Esophagus (tissue), 2 donors: Measurements from ENCODE around the gene LMAN2L. TPM values are rescaled to one million over a fixed set of nuclear protein-coding genes. Genes with fewer than 3 reads are reported as not detected.
"Not testable (repeated sequence)": the region's sequence is repeated elsewhere in the genome, so short reads cannot be mapped to it uniquely, and the experiment has no call there.

ENCODE experiments used
- H3K27ac ChIP-seq, 2 donors: one replicate each; pipeline ENCODE4 v1.5.1; 2013; ENCODE audit warnings: low read depth in 2 of 2, mild to moderate bottlenecking in 2 of 2, inconsistent platforms in 1 of 2, low read length in 1 of 2, moderate library complexity in 1 of 2
- H3K27me3 ChIP-seq, 2 donors: one replicate each; pipeline ENCODE4 v1.6.1; 2013; ENCODE audit warnings: low read length in 2 of 2, control low read depth in 1 of 2, mild to moderate bottlenecking in 1 of 2; ENCODE audit not compliant: insufficient read depth in 2 of 2, control insufficient read depth in 1 of 2
- H3K36me3 ChIP-seq, 2 donors: one replicate each; pipeline ENCODE4 v1.6.1; 2013; ENCODE audit warnings: low read length in 1 of 2; ENCODE audit not compliant: control insufficient read depth in 2 of 2, insufficient read depth in 2 of 2
- H3K4me1 ChIP-seq, 2 donors: one replicate each; pipeline ENCODE4 v1.6.1; 2013; ENCODE audit warnings: low read length in 1 of 2; ENCODE audit not compliant: control insufficient read depth in 2 of 2, insufficient read depth in 2 of 2
- H3K4me3 ChIP-seq, 2 donors: one replicate each; pipeline ENCODE4 v1.5.1; 2013; ENCODE audit warnings: low read length in 2 of 2, mild to moderate bottlenecking in 2 of 2, low read depth in 1 of 2, moderate library complexity in 1 of 2
- H3K9me3 ChIP-seq, 2 donors: one replicate each; pipeline ENCODE4 v1.6.1; 2013; ENCODE audit warnings: mild to moderate bottlenecking in 2 of 2, low read depth in 1 of 2, low read length in 1 of 2, moderate library complexity in 1 of 2; ENCODE audit not compliant: control insufficient read depth in 2 of 2, insufficient read depth in 1 of 2
- WGBS, 2 donors: extraction: QIAGEN DNeasy Blood & Tissue Kit; methylation state at CpG; one replicate each; pipeline ENCODE4 v1.1.7; 2013; 5-methylcytosine and 5-hydroxymethylcytosine counted together
- polyA plus RNA-seq, 2 donors: library from polyadenylated mRNA; stranded (reverse); fragments of 200-250 nt; gene quantifications; one replicate each; pipeline ENCODE4 v1.2.3, GENCODE V29; 2013
- donor health status: healthy with polysubstance abuse.
- donor health status: Bipolar disorder and iron deficiency.

Gene LMAN2L
- polyA plus RNA-seq, 2 donors = 5.3 to 6.2 TPM

GRCh38 chr2:96683972-96684820, 55.7 kb downstream of the LMAN2L start:
- Histone ChIP-seq H3K4me1 (no peaks in the 10 kb centered on the region), H3K27me3 (no peaks in the 10 kb centered on the region), H3K27ac (no peak overlapping the region), H3K4me3 (no peak overlapping the region), H3K36me3 (no peaks in the 10 kb centered on the region), H3K9me3 (no peaks in the 10 kb centered on the region)
- 84 to 94% methylated on average over 13 of the region's 13 CpGs for WGBS, 2 donors

- H3K27me3 ChIP-seq = no peaks in the 10 kb centered on the region
- H3K4me1 ChIP-seq = no peaks in the 10 kb centered on the region
- H3K9me3 ChIP-seq = no peaks in the 10 kb centered on the region
- H3K36me3 ChIP-seq = no peaks in the 10 kb centered on the region
- no peak overlapping the region for H3K4me3 ChIP-seq
- 86 to 87% methylated on average over 5 of the region's 5 CpGs for WGBS, 2 donors
- H3K27ac ChIP-seq = no peak overlapping the region
Observed at GRCh38 chr2:96683307-96683706, 56.6 kb downstream of the LMAN2L start.

GRCh38 chr2:96681540-96681939, 58.3 kb downstream of the LMAN2L start:
- Histone ChIP-seq H3K4me3 (no peak overlapping the region), H3K9me3 (no peaks in the 10 kb centered on the region), H3K4me1 (no peaks in the 10 kb centered on the region), H3K27me3 (no peaks in the 10 kb centered on the region), H3K36me3 (no peaks in the 10 kb centered on the region), H3K27ac (no peak overlapping the region)
- WGBS, 2 donors = 81 to 88% methylated on average over 4 of the region's 4 CpGs

GRCh38 chr2:96680561-96681141, 59.2 kb downstream of the LMAN2L start:
- no peaks in the 10 kb centered on the region for H3K9me3 ChIP-seq
- H3K36me3 ChIP-seq = no peaks in the 10 kb centered on the region
- 56 to 69% methylated on average over 5 of the region's 5 CpGs for WGBS, 2 donors
- no peaks in the 10 kb centered on the region for H3K27me3 ChIP-seq
- H3K4me1 ChIP-seq = no peaks in the 10 kb centered on the region
- no peak overlapping the region for H3K27ac ChIP-seq
- H3K4me3 ChIP-seq = no peak overlapping the region

GRCh38 chr2:96679848-96680247, 60.0 kb downstream of the LMAN2L start:
- Histone ChIP-seq H3K27ac (no peak overlapping the region), H3K4me1 (no peaks in the 10 kb centered on the region), H3K27me3 (no peaks in the 10 kb centered on the region), H3K9me3 (no peaks in the 10 kb centered on the region), H3K4me3 (no peak overlapping the region), H3K36me3 (no peaks in the 10 kb centered on the region)
- WGBS, 2 donors = 49 to 54% methylated on average over 9 of the region's 9 CpGs

- H3K9me3 ChIP-seq = no peaks in the 10 kb centered on the region
- 73 to 91% methylated on average over 15 of the region's 15 CpGs for WGBS, 2 donors
Observed at GRCh38 chr2:96669539-96670215, 70.2 kb downstream of the LMAN2L start.

GRCh38 chr2:96668771-96669170, 71.1 kb downstream of the LMAN2L start:
- WGBS, 2 donors = 82 to 88% methylated on average over 11 of the region's 11 CpGs
- Histone ChIP-seq H3K9me3 (no peaks in the 10 kb centered on the region), H3K36me3 (no peaks in the 10 kb centered on the region), H3K27ac (no peak overlapping the region), H3K4me3 (no peak overlapping the region), H3K27me3 (no peaks in the 10 kb centered on the region), H3K4me1 (peaks cover 0 to 3% of the 10 kb centered on the region in 2 donors)

More at GRCh38 chr2:96669539-96670215, 70.2 kb downstream of the LMAN2L start:
- Histone ChIP-seq H3K4me3 (no peak overlapping the region), H3K27me3 (no peaks in the 10 kb centered on the region), H3K4me1 (peaks cover 0 to 3% of the 10 kb centered on the region in 2 donors), H3K27ac (no peak overlapping the region), H3K36me3 (no peaks in the 10 kb centered on the region)

- not testable (repeated sequence) for H3K9me3 ChIP-seq, H3K36me3 ChIP-seq, H3K4me1 ChIP-seq, H3K4me3 ChIP-seq, H3K27ac ChIP-seq, H3K27me3 ChIP-seq
- WGBS, 2 donors = 91 to 92% methylated on average over 3 of the region's 3 CpGs
Observed at GRCh38 chr2:96665717-96666116, 74.1 kb downstream of the LMAN2L start.

GRCh38 chr2:96665083-96665569, 74.7 kb downstream of the LMAN2L start:
- 61 to 75% methylated on average over 3 of the region's 3 CpGs for WGBS, 2 donors
- Histone ChIP-seq H3K27me3 (no peaks in the 10 kb centered on the region), H3K27ac (peak overlapping the region; percentile 14 to 24), H3K4me1 (peaks cover 0 to 3% of the 10 kb centered on the region in 2 donors), H3K9me3 (no peaks in the 10 kb centered on the region), H3K4me3 (no peak overlapping the region), H3K36me3 (no peaks in the 10 kb centered on the region)
